ENCODE results near the gene OR10A2. TPM values are rescaled to one million over a fixed set of nuclear protein-coding genes. Genes with fewer than 3 reads are reported as not detected.
"Not testable (repeated sequence)": the region's sequence is repeated elsewhere in the genome, so short reads cannot be mapped to it uniquely, and the experiment has no call there.

Gene OR10A2
- total RNA-seq, 4 donors from 2014 or later, result not detected

DNA sequence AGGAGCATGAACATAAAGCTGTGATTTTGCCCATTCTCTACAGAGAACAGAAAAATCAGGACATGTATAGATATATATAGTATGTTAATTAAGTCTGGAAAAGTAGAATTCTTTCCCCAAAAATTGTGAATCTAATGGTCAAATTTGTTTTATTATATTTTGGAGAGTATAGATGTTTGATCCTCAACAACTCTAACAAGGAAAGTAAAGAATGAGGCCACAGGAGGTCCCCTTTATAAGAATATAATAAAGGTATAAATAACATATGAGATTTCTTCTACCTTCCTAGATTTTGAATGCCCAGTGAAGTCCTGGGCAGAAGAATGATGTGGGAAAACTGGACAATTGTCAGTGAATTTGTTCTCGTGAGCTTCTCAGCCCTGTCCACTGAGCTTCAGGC is 13.5 kb downstream of the OR10A2 start, which contains the start of gene OR10A4:
Gene OR10A4 (plus strand): TSS at position 301 of the 400 bp plus-strand sequence. CDS start 23 bp downstream, at position 324.
- Histone ChIP-seq H3K9me3 (peaks cover 0 to 3% (median 0%) of the 10 kb centered on the region in 4 donors), H3K27ac (replicated peaks in 1 of 4) (no peak within 1 kb of the TSS), H3K36me3 (no peaks in the 10 kb centered on the region), H3K4me3 (no peak within 1 kb of the TSS), H3K27me3 (no peaks in the 10 kb centered on the region), H3K4me1 (no peaks in the 10 kb centered on the region)
- intact Hi-C loops (cut with DNase I), result no loop called here
- no peak for DNase-seq (ENCODE audit: extremely low spot score)
- WGBS, result 95% methylated on average over 1 of the region's 1 CpG
- TF ChIP-seq POLR2AphosphoS5 (IDR thresholded peaks at IDR 0.05), result no peak
- TF ChIP-seq POLR2A (IDR thresholded peaks at IDR 0.05; ENCODE audit: low read depth), result no peak
- no peak for TF ChIP-seq CTCF (IDR thresholded peaks at IDR 0.05)
- no peak for TF ChIP-seq EP300 (IDR thresholded peaks at IDR 0.05)

GRCh38 chr11:6876914-6877313 is 14.1 kb downstream of the OR10A2 start:
- no peaks in the 10 kb centered on the region for H3K4me1 ChIP-seq
- H3K36me3 ChIP-seq, result no peaks in the 10 kb centered on the region
- no peak overlapping the region for H3K4me3 ChIP-seq
- no peak for TF ChIP-seq EP300 (IDR thresholded peaks at IDR 0.05)
- no peak for TF ChIP-seq POLR2A (IDR thresholded peaks at IDR 0.05; ENCODE audit: low read depth)
- no peak for TF ChIP-seq CTCF (IDR thresholded peaks at IDR 0.05)
- no peaks in the 10 kb centered on the region for H3K27me3 ChIP-seq
- intact Hi-C loops (cut with DNase I), result no loop called here
- peaks cover 0 to 3% (median 0%) of the 10 kb centered on the region in 4 donors for H3K9me3 ChIP-seq
- no peak overlapping the region for H3K27ac ChIP-seq (replicated peaks in 1 of 4)
- WGBS, result 75% methylated on average over 3 of the region's 3 CpGs
- DNase-seq (ENCODE audit: extremely low spot score), result no peak

- H3K27me3 ChIP-seq, result no peaks in the 10 kb centered on the region
- TF ChIP-seq EP300 (IDR thresholded peaks at IDR 0.05), result no peak
- no peak for TF ChIP-seq POLR2AphosphoS5 (IDR thresholded peaks at IDR 0.05)
- TF ChIP-seq POLR2A (IDR thresholded peaks at IDR 0.05; ENCODE audit: low read depth), result no peak
- no peak for TF ChIP-seq CTCF (IDR thresholded peaks at IDR 0.05)
- no peak overlapping the region for H3K4me3 ChIP-seq
- H3K9me3 ChIP-seq, result no peaks in the 10 kb centered on the region
- DNase-seq (ENCODE audit: extremely low spot score), result no peak
- intact Hi-C loops (cut with DNase I), result no loop called here
- H3K4me1 ChIP-seq, result no peaks in the 10 kb centered on the region
- no peaks in the 10 kb centered on the region for H3K36me3 ChIP-seq
- H3K27ac ChIP-seq (replicated peaks in 1 of 4), result no peak overlapping the region
These were observed 19.9 kb downstream of the OR10A2 start for GRCh38 chr11:6882751-6883150.

GRCh38 chr11:6887711-6888110 is 24.9 kb downstream of the OR10A2 start:
- H3K4me3 ChIP-seq; H3K27me3 ChIP-seq; H3K36me3 ChIP-seq; H3K4me1 ChIP-seq; H3K9me3 ChIP-seq; intact Hi-C loops (cut with DNase I); H3K27ac ChIP-seq (replicated peaks in 1 of 4); DNase-seq (ENCODE audit: extremely low spot score): not testable (repeated sequence)
- 94% methylated on average over 5 of the region's 5 CpGs for WGBS

DNA sequence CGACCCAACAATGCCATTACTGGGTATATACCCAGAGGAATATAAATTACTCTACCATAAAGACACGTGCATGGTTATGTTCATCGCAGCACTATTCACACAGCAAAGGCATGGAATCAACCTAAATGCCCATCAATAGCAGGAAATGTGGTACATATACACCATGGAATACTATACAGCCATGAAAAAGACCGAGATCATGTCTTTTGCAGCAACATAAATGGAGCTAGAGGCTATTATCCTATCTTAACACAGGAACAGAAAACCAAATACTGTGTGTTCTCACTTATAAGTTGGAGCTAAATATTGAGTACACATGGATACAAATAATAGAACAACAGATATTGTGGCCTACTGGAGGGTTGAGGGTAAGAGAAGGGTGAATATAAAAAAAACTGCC is 26.0 kb downstream of the OR10A2 start:
- Histone ChIP-seq H3K9me3 (no peaks in the 10 kb centered on the region), H3K36me3 (no peaks in the 10 kb centered on the region), H3K27ac (replicated peaks in 1 of 4) (no peak overlapping the region), H3K4me1 (no peaks in the 10 kb centered on the region), H3K4me3 (no peak overlapping the region), H3K27me3 (peaks cover 0 to 5% (median 0%) of the 10 kb centered on the region in 4 donors)
- intact Hi-C loops (cut with DNase I), result no loop called here
- TF ChIP-seq POLR2AphosphoS5 (IDR thresholded peaks at IDR 0.05) (no peak), CTCF (IDR thresholded peaks at IDR 0.05) (no peak), EP300 (IDR thresholded peaks at IDR 0.05) (no peak), POLR2A (IDR thresholded peaks at IDR 0.05; ENCODE audit: low read depth) (no peak)
- DNase-seq (ENCODE audit: extremely low spot score), result no peak
- 86% methylated on average over 4 of the region's 4 CpGs for WGBS
